A549 (cell line): Measurements from ENCODE around the gene LTBP4. TPM values are rescaled to one million over a fixed set of nuclear protein-coding genes. Genes with fewer than 3 reads are reported as not detected.
A peak's percentile ranks its signal among the peaks of the same experiment; 100 is the strongest.

Source experiments
- ATOH8 ChIP-seq: fragments of 250-450 bp; sonication (Bioruptor Pico); IDR thresholded peaks from 2 replicates; pipeline ENCODE4 v1.5.0; 2020; ENCODE audit warnings: low read depth, mild to moderate bottlenecking, moderate library complexity
- BCL3 ChIP-seq: fragments of >200 bp; sonication (Bioruptor Twin); formaldehyde crosslinking; IDR thresholded peaks from 3 replicates; pipeline ENCODE4 v1.6.1; 2016
- BHLHE40 ChIP-seq: IDR thresholded peaks from 2 replicates; pipeline ENCODE4 v1.6.1; 2012; ENCODE audit warnings: low read depth, low read length, inconsistent platforms
- CBX8 ChIP-seq: fragments of 200-600 bp; sonication (generic); IDR thresholded peaks from 2 replicates; pipeline ENCODE4 v1.6.1; 2016
- CEBPB ChIP-seq, 2 experiments: fragments of >200 bp in 1 of 2; sonication (Bioruptor Twin) in 1 of 2; formaldehyde crosslinking in 1 of 2; IDR thresholded peaks; 2 replicates each; pipeline ENCODE4 v1.6.1; 2012 to 2016
- CHD4 ChIP-seq: fragments of 200-600 bp; sonication (generic); IDR thresholded peaks from 2 replicates; pipeline ENCODE4 v1.6.1; 2016; ENCODE audit warnings: antibody characterized with exemption, mild to moderate bottlenecking, borderline replicate concordance
- CTCF ChIP-seq: fragments of >200 bp; sonication (Bioruptor Twin); formaldehyde crosslinking; IDR thresholded peaks from 3 replicates; pipeline ENCODE4 v1.5.1; 2016
- E2F6 ChIP-seq: IDR thresholded peaks from 2 replicates; pipeline ENCODE4 v1.6.1; 2012; ENCODE audit warnings: low read depth, borderline replicate concordance
- ELK1 ChIP-seq: fragments of 150-350 bp; IDR thresholded peaks from 2 replicates; pipeline ENCODE4 v1.6.1; 2014; ENCODE audit warnings: low read depth, mild to moderate bottlenecking, low read length
- FOXS1 ChIP-seq: fragments of 250-450 bp; sonication (Bioruptor Pico); IDR thresholded peaks from 2 replicates; pipeline ENCODE4 v1.5.0; 2020; ENCODE audit warnings: mild to moderate bottlenecking, moderate library complexity
- HDAC2 ChIP-seq: fragments of 200-600 bp; sonication (generic); IDR thresholded peaks from 2 replicates; pipeline ENCODE4 v1.6.1; 2016
- HES2 ChIP-seq: fragments of >200 bp; sonication (Bioruptor Twin); formaldehyde crosslinking; IDR thresholded peaks from 2 replicates; pipeline ENCODE4 v1.6.1; 2016
- HEYL ChIP-seq: fragments of 250-450 bp; sonication (Bioruptor Pico); IDR thresholded peaks from 2 replicates; pipeline ENCODE4 v1.8.0; 2021; ENCODE audit warnings: mild to moderate bottlenecking, moderate library complexity
- HOXB13 ChIP-seq: fragments of 250-450 bp; sonication (Bioruptor Pico); IDR thresholded peaks from 2 replicates; pipeline ENCODE4 v1.5.0; 2020; ENCODE audit warnings: low read depth, mild to moderate bottlenecking, moderate library complexity
- HOXB5 ChIP-seq: fragments of 250-450 bp; sonication (Bioruptor Pico); IDR thresholded peaks from 2 replicates; pipeline ENCODE4 v1.5.0; 2020; ENCODE audit warnings: mild to moderate bottlenecking, moderate library complexity
- JUN ChIP-seq, 2 experiments: fragments of >200 bp; sonication (Bioruptor Twin); formaldehyde crosslinking; IDR thresholded peaks; 2 replicates in 1 of 2; 3 replicates in 1 of 2; pipeline ENCODE4 v1.6.1; 2016 to 2017
- JUNB ChIP-seq: fragments of >200 bp; sonication (Bioruptor Twin); formaldehyde crosslinking; IDR thresholded peaks from 2 replicates; pipeline ENCODE4 v1.6.1; 2016
- KDM5A ChIP-seq: fragments of 200-600 bp; sonication (generic); IDR thresholded peaks from 2 replicates; pipeline ENCODE4 v1.6.1; 2016; ENCODE audit warnings: antibody characterized with exemption, mild to moderate bottlenecking
- MAFK ChIP-seq: fragments of 450-650 bp; IDR thresholded peaks from 2 replicates; pipeline ENCODE4 v1.6.1; 2014; ENCODE audit not compliant: partially characterized antibody
- MAZ ChIP-seq: fragments of 150-350 bp; IDR thresholded peaks from 2 replicates; pipeline ENCODE4 v1.6.1; 2014; ENCODE audit warnings: antibody characterized with exemption, low read depth, low read length, borderline replicate concordance
- MYC ChIP-seq: IDR thresholded peaks from 2 replicates; pipeline ENCODE4 v1.6.1; 2012; ENCODE audit warnings: mild to moderate bottlenecking, inconsistent platforms, low read length, improper control_type of control experiment, borderline replicate concordance
- NFE2L2 ChIP-seq: fragments of 150-350 bp; conservative IDR thresholded peaks from 2 replicates; pipeline ENCODE4 v1.6.1; 2014; ENCODE audit warnings: low read length
- PBX3 ChIP-seq: IDR thresholded peaks from 2 replicates; pipeline ENCODE4 v1.6.1; 2012
- POLR2A ChIP-seq: IDR thresholded peaks from 2 replicates; pipeline ENCODE4 v1.6.1; 2012; ENCODE audit warnings: mild to moderate bottlenecking, low read length
- POLR2AphosphoS2 ChIP-seq: conservative IDR thresholded peaks from 2 replicates; pipeline ENCODE4 v1.6.1; 2012; ENCODE audit warnings: low read length, improper control_type of control experiment, inconsistent platforms
- RAD21 ChIP-seq, 2 experiments: fragments of >200 bp in 1 of 2; sonication (Bioruptor Twin) in 1 of 2; formaldehyde crosslinking in 1 of 2; IDR thresholded peaks in 1 of 2; conservative IDR thresholded peaks in 1 of 2; 2 replicates in 1 of 2; 3 replicates in 1 of 2; pipeline ENCODE4 v1.6.1; 2012 to 2018; ENCODE audit warnings: inconsistent platforms in 1 of 2
- RARB ChIP-seq: fragments of 250-450 bp; sonication (Bioruptor Pico); IDR thresholded peaks from 2 replicates; pipeline ENCODE4 v1.8.0; 2021; ENCODE audit warnings: mild to moderate bottlenecking, moderate library complexity
- RCOR1 ChIP-seq: fragments of 150-350 bp; IDR thresholded peaks from 2 replicates; pipeline ENCODE4 v1.6.1; 2014; ENCODE audit warnings: antibody characterized with exemption, low read length, low read depth
- RNF2 ChIP-seq: fragments of 200-600 bp; sonication (generic); IDR thresholded peaks from 2 replicates; pipeline ENCODE4 v1.6.1; 2016; ENCODE audit warnings: low read depth, mild to moderate bottlenecking, antibody characterized with exemption, moderate library complexity, borderline replicate concordance
- SMC3 ChIP-seq: fragments of >200 bp; sonication (Bioruptor Twin); formaldehyde crosslinking; IDR thresholded peaks from 3 replicates; pipeline ENCODE4 v1.6.1; 2018; ENCODE audit warnings: inconsistent platforms
- SREBF2 ChIP-seq: fragments of 450-650 bp; IDR thresholded peaks from 2 replicates; pipeline ENCODE4 v1.6.1; 2014; ENCODE audit warnings: mild to moderate bottlenecking, moderate library complexity
- TP53 ChIP-seq: fragments of 250-450 bp; sonication (Bioruptor Pico); IDR thresholded peaks from 2 replicates; pipeline ENCODE4 v1.5.0; 2021; ENCODE audit warnings: mild to moderate bottlenecking, moderate library complexity
- USF2 ChIP-seq: fragments of 450-650 bp; IDR thresholded peaks from 2 replicates; pipeline ENCODE4 v1.6.1; 2014; ENCODE audit warnings: antibody characterized with exemption
- ZC3H11A ChIP-seq: fragments of 450-650 bp; IDR thresholded peaks from 2 replicates; pipeline ENCODE4 v1.6.1; 2014; ENCODE audit warnings: antibody characterized with exemption, mild to moderate bottlenecking
- ZNF302 ChIP-seq: fragments of 250-450 bp; sonication (Bioruptor Pico); IDR thresholded peaks from 2 replicates; pipeline ENCODE4 v1.9.0; 2021; ENCODE audit warnings: inconsistent platforms, mild to moderate bottlenecking, moderate library complexity
- ZSCAN20 ChIP-seq: fragments of 250-450 bp; sonication (Bioruptor Pico); IDR thresholded peaks from 2 replicates; pipeline ENCODE4 v1.8.0; 2022; ENCODE audit warnings: mild to moderate bottlenecking, moderate library complexity
- polyA plus RNA-seq, 4 experiments: library from polyadenylated mRNA; depleted of rRNA in 3 of 4; stranded (reverse); fragments of >200 nt; fragmentation: RNase III in 1 of 4; extraction: RNeasy Plus Mini Kit Qiagen cat#74134 plus additional on column Dnase treatment in 1 of 4; gene quantifications; 2 replicates in 3 of 4; 3 replicates in 1 of 4; pipeline ENCODE4 v1.2.3, GENCODE V29; 2011 to 2017

LTBP4 gene
- polyA plus RNA-seq, 2 of the 4 experiments (the other 2 are of a cell fraction), result 23.1 to 43.2 TPM

GRCh38 chr19:40598121-40598917, 2.9 kb upstream of the LTBP4 start (continued):
- TF ChIP-seq CTCF (peak; percentile 100), SMC3 (peak; percentile 98), HDAC2 (no peak), RCOR1 (no peak), ZC3H11A (0 out of 2 replicates have a peak, but pooled peaks have one; percentile 12), RAD21 (conservative IDR thresholded peaks at IDR 0.05 in 1 of 2, IDR thresholded peaks at IDR 0.05 in 1 of 2) (peak; percentile 100), MAZ (peak; percentile 38; the same call in 1 of the 2 replicates), ELK1 (no peak), ATOH8 (no peak), CEBPB (IDR thresholded peaks at IDR 0.05) (no peak), MAFK (peak; percentile 6), CBX8 (no peak), BHLHE40 (peak; percentile 9; the same call in 1 of the 2 replicates), BCL3 (peak; percentile 49; the same call in 1 of the 3 replicates), JUNB (no peak), JUN (IDR thresholded peaks at IDR 0.05) (peak in 1 of 2 experiments; percentile 66; a peak in 1 of 5 replicates), MYC (0 out of 2 replicates have a peak, but pooled peaks have one; percentile 12), USF2 (no peak), SREBF2 (no peak; the same call in 1 of the 2 replicates), NFE2L2 (no peak), TP53 (CRISPR knock-in tag) (no peak), HES2 (no peak), ZNF302 (CRISPR knock-in tag) (no peak), POLR2A (0 out of 2 replicates have a peak, but pooled peaks have one; percentile 23), E2F6 (peak; percentile 90), HEYL (CRISPR knock-in tag) (no peak), POLR2AphosphoS2 (no peak), KDM5A (no peak), RARB (CRISPR knock-in tag) (no peak), RNF2 (no peak), HOXB13 (CRISPR knock-in tag) (no peak), PBX3 (peak; percentile 29; the same call in 1 of the 2 replicates), FOXS1 (CRISPR knock-in tag) (no peak), CHD4 (no peak), HOXB5 (no peak), ZSCAN20 (CRISPR knock-in tag) (no peak)
